Ovary (tissue), 9 donors: ENCODE measurements around the gene STX3. TPM values are rescaled to one million over a fixed set of nuclear protein-coding genes. Genes with fewer than 3 reads are reported as not detected.

Source experiments
- DNase-seq, 5 donors: peaks; one replicate each; pipeline ENCODE4 v3.0.0-alpha.2; 2019 to 2020
- H3K27ac ChIP-seq, 2 donors: fragments of 200-600 bp; one replicate each; pipeline versions ENCODE4 v1.5.1 to v1.8.0; 2019 to 2022
- H3K27me3 ChIP-seq: fragments of 200-600 bp; one replicate; pipeline ENCODE4 v1.8.0; 2022
- H3K36me3 ChIP-seq: fragments of 200-600 bp; sonication (generic); one replicate; pipeline ENCODE4 v1.5.1; 2019
- H3K4me1 ChIP-seq: one replicate; pipeline ENCODE4 v1.8.1; 2013; ENCODE audit warnings: mild to moderate bottlenecking, moderate library complexity; ENCODE audit not compliant: insufficient read depth
- H3K4me3 ChIP-seq: fragments of 200-600 bp; sonication (generic); one replicate; pipeline ENCODE4 v1.5.1; 2017
- H3K9me3 ChIP-seq, 2 donors: fragments of 200-600 bp in 1 of 2; sonication (generic) in 1 of 2; one replicate each; pipeline versions ENCODE4 v1.5.1 to v1.8.1; 2013 to 2019; ENCODE audit warnings: mild to moderate bottlenecking in 1 of 2, moderate library complexity in 1 of 2
- EP300 ChIP-seq: sonication (generic); formaldehyde crosslinking; IDR thresholded peaks from one replicate; pipeline ENCODE4 v1.6.1; 2017; ENCODE audit warnings: antibody characterized with exemption
- POLR2A ChIP-seq: fragments of 450-650 bp; IDR thresholded peaks from one replicate; pipeline ENCODE4 v1.6.1; 2017; ENCODE audit warnings: antibody characterized with exemption, mild to moderate bottlenecking, moderate library complexity
- WGBS, 3 donors: extraction: QIAGEN DNeasy Blood & Tissue Kit in 1 of 3; methylation state at CpG; one replicate each; pipeline versions ENCODE4 v1.1.5 to v1.1.7; 2013 to 2017; 5-methylcytosine and 5-hydroxymethylcytosine counted together
- intact Hi-C, 4 donors: fragments of 100-400 bp; cut with DNase I; formaldehyde crosslinking; loops; one replicate each; pipeline versions ENCODE4 v1.11.0 to v1.15.1; 2022 to 2023
- polyA plus RNA-seq, 2 donors: library from polyadenylated mRNA; stranded (reverse); fragments of 200-250 nt in 1 of 2; fragments of 350-450 nt in 1 of 2; fragmentation: Illumina TruSeq in 1 of 2; extraction: RNeasy Lipid Tissue Mini Kit (QIAGEN cat#74804) in 1 of 2; gene quantifications; one replicate each; pipeline ENCODE4 v1.2.3, GENCODE V29; 2013 to 2014
- total RNA-seq, 7 donors: library from RNA; depleted of rRNA in 2 of 7; stranded (reverse); fragments of >200 nt in 2 of 7; fragmentation: NEBNext Ultra II Directional in 3 of 7; extraction: Animal tissue kit (Norgen Biotek cat#: 25700) in 3 of 7; gene quantifications; one replicate each; pipeline versions ENCODE4 v1.1.0 to v1.2.4, GENCODE V29; 2016 to 2023
- TF ChIP-seq, protein P1 (sequence below), 3 donors: fragments of 450-650 bp in 2 of 3; fragments of 200-600 bp in 1 of 3; IDR thresholded peaks; one replicate each; pipeline versions ENCODE4 v1.5.1 to v1.8.0; 2016 to 2022; ENCODE audit warnings: antibody characterized with exemption in 3 of 3, mild to moderate bottlenecking in 1 of 3
- donor health status: DM: no; HTN: no; CAD: no; lungs with moderate emphysema.
- donor health status: DM: no; HTN: no; CAD: no.
- donor health status: Bipolar disorder and iron deficiency.
- donor health status: DM: yes; HTN: yes; CAD: no.
- donor health status: DM: no; HTN: no; CAD: no.
- donor health status: DM: yes; HTN: yes; CAD: no.

Gene STX3
- total and polyA plus RNA-seq, 9 donors: 13.3 to 29.4 (median 16.2) TPM

DNA sequence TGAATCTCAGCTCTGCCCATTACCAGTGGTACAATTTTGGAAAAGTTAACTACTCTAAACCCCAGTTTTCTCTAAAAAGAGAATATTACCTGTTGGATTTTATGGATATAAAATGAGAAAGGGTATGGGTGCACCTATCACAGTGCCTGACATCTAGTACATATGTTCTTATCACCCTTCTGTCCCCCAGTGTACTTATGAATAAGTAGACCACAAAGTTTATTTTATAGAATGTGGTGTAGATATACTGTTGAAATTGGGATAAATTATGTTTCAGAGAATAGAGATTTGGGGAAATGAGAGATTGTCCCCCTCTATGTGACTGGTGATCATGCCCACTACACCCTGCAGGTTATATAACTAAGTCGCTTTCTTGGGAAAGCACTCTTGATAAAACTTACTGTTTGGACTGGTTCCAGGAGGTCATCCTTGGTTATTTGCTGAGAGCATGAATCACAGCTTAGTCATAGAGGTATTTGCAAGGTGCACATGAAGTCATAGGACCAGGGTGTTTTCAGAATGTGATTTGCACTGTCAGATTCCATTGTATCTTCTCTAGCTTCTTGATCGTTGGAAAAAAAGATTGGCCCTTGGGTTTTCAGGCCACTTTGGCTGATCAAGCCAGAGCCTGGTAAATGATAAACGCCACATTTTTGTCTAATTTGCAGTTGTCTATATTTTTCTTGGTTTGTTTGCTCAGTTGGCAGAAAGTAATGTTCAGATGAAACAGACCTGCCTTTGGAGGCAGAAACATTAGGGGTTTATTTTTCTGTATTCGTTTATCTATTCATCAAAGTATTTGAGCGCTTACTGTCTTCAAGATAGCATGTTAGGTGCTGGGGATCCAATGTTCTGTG, 21.3 kb downstream of the STX3 start:
- DNase-seq: no peak
- no peaks in the 10 kb centered on the region for H3K4me1 ChIP-seq
- no peak overlapping the region for H3K27ac ChIP-seq
- no peaks in the 10 kb centered on the region for H3K9me3 ChIP-seq
- H3K4me3 ChIP-seq: no peak overlapping the region
- H3K27me3 ChIP-seq: no peaks in the 10 kb centered on the region
- TF ChIP-seq POLR2A (no peak), EP300 (no peak)
- TF ChIP-seq, protein P1, sequence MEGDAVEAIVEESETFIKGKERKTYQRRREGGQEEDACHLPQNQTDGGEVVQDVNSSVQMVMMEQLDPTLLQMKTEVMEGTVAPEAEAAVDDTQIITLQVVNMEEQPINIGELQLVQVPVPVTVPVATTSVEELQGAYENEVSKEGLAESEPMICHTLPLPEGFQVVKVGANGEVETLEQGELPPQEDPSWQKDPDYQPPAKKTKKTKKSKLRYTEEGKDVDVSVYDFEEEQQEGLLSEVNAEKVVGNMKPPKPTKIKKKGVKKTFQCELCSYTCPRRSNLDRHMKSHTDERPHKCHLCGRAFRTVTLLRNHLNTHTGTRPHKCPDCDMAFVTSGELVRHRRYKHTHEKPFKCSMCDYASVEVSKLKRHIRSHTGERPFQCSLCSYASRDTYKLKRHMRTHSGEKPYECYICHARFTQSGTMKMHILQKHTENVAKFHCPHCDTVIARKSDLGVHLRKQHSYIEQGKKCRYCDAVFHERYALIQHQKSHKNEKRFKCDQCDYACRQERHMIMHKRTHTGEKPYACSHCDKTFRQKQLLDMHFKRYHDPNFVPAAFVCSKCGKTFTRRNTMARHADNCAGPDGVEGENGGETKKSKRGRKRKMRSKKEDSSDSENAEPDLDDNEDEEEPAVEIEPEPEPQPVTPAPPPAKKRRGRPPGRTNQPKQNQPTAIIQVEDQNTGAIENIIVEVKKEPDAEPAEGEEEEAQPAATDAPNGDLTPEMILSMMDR (IDR thresholded peaks at IDR 0.05): no peak
- H3K36me3 ChIP-seq: no peaks in the 10 kb centered on the region
- intact Hi-C loops: no loop called here
- 73 to 80% (median 74%) methylated on average over 5 of the region's 5 CpGs for WGBS, 3 donors

DNA sequence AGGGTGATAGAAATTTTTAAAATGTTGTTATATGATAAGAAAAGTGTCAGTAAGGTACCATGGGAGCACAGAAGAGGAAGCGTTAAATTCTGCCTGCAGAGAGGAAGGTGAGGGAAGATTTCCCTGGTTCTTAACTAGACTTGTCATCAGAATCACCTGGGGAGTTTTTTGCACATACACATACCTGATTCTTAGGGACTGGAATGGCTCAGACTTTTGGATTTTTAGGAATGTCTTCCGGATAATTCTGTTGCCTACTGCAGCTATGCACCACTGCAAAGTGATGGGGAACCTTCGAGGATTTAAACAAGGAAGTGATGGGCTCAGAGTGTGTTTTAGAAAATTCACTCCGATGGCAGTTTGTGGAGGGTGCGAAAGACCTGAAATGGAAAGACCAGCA, 21.9 kb downstream of the STX3 start:
- no peak for TF ChIP-seq EP300
- TF ChIP-seq, protein P1 (IDR thresholded peaks at IDR 0.05): no peak
- Histone ChIP-seq H3K4me1 (no peaks in the 10 kb centered on the region), H3K4me3 (no peak overlapping the region), H3K27me3 (no peaks in the 10 kb centered on the region), H3K36me3 (no peaks in the 10 kb centered on the region), H3K27ac (no peak overlapping the region), H3K9me3 (no peaks in the 10 kb centered on the region)
- 91 to 93% (median 91%) methylated on average over 5 of the region's 5 CpGs for WGBS, 3 donors
- intact Hi-C loops: no loop called here
- DNase-seq: no peak

DNA sequence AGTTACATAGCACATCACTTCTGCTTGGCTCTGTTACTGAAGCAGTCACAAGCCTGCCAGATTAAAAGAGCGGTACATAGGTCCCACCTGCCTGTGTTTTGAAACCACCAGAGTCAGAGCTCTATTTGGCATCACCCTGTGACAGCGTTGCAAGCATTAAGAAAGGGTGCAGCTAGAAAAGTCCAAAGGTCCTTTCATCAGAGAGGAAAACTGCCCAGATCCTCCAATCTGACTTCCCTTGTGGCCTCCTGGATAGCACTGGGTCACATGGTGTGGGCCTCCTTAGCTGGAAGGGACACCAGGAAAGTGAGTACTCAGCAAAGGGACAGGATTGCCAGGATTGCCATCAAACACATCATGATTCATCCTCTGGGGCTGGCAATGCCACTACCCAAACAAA, 22.9 kb downstream of the STX3 start:
- TF ChIP-seq, protein P1 (IDR thresholded peaks at IDR 0.05): no peak
- no peak for TF ChIP-seq EP300
- TF ChIP-seq POLR2A: no peak
- DNase-seq: no peak
- intact Hi-C loops: no loop called here
- Histone ChIP-seq H3K27me3 (no peaks in the 10 kb centered on the region), H3K4me3 (no peak overlapping the region), H3K36me3 (no peaks in the 10 kb centered on the region), H3K4me1 (no peaks in the 10 kb centered on the region), H3K9me3 (no peaks in the 10 kb centered on the region), H3K27ac (no peak overlapping the region)
- 92 to 95% (median 94%) methylated on average over 2 of the region's 2 CpGs for WGBS, 3 donors

DNA sequence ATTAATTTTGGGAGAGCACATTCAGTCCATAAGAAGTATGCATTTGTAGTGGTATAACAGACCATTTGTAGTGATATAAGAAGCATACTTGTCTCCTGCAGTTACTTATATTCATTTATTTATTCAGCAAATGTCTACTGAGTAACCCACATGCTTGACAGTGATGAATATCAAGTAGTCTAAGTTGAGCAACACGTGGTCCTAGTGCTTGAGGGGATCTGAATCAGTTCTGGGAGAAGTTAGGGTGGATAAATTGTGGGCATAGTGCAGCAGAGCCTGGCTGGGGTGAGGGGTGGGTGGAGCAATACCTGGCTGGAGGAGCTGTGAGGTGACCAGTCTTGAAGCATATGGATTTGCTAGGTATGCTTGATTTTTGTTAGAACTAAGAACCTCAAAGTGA, 24.3 kb downstream of the STX3 start:
- Histone ChIP-seq H3K4me3 (no peak overlapping the region), H3K4me1 (no peaks in the 10 kb centered on the region), H3K9me3 (no peaks in the 10 kb centered on the region), H3K27ac (no peak overlapping the region), H3K36me3 (no peaks in the 10 kb centered on the region), H3K27me3 (no peaks in the 10 kb centered on the region)
- TF ChIP-seq, protein P1 (IDR thresholded peaks at IDR 0.05): no peak
- TF ChIP-seq POLR2A (no peak), EP300 (no peak)
- 43 to 57% (median 45%) methylated on average over 1 of the region's 1 CpG for WGBS, 3 donors
- no peak for DNase-seq
- intact Hi-C loops: no loop called here
